ENCODE measurements around the gene ARL5C. TPM values are rescaled to one million over a fixed set of nuclear protein-coding genes. Genes with fewer than 3 reads are reported as not detected.

ARL5C gene
- total RNA-seq, 2 donors from 2014 or later, result 0.27 TPM; not detected in 1

GRCh38 chr17:39143552-39144093, 22.3 kb downstream of the ARL5C start:
- ATAC-seq (ENCODE audit: insufficient number of reproducible peaks, low FRiP score, low read depth) (no peak), DNase-seq (ENCODE audit: low spot score) (no peak)
- no peak overlapping the region for H3K4me3 ChIP-seq
- no peak overlapping the region for H3K27ac ChIP-seq
- TF ChIP-seq, protein P1, sequence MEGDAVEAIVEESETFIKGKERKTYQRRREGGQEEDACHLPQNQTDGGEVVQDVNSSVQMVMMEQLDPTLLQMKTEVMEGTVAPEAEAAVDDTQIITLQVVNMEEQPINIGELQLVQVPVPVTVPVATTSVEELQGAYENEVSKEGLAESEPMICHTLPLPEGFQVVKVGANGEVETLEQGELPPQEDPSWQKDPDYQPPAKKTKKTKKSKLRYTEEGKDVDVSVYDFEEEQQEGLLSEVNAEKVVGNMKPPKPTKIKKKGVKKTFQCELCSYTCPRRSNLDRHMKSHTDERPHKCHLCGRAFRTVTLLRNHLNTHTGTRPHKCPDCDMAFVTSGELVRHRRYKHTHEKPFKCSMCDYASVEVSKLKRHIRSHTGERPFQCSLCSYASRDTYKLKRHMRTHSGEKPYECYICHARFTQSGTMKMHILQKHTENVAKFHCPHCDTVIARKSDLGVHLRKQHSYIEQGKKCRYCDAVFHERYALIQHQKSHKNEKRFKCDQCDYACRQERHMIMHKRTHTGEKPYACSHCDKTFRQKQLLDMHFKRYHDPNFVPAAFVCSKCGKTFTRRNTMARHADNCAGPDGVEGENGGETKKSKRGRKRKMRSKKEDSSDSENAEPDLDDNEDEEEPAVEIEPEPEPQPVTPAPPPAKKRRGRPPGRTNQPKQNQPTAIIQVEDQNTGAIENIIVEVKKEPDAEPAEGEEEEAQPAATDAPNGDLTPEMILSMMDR (IDR thresholded peaks at IDR 0.05), result no peak
- no peaks in the 10 kb centered on the region for H3K36me3 ChIP-seq
- no peaks in the 10 kb centered on the region for H3K27me3 ChIP-seq (replicated peaks; ENCODE audit: insufficient read depth)
- H3K9me3 ChIP-seq, result no peaks in the 10 kb centered on the region
- H3K4me1 ChIP-seq (ENCODE audit: control insufficient read depth in 1 of 2, low read depth in 2 of 2), result no peaks in the 10 kb centered on the region

GRCh38 chr17:39141915-39142664, 23.9 kb downstream of the ARL5C start:
- TF ChIP-seq, protein P1 (IDR thresholded peaks at IDR 0.05), result no peak
- no peaks in the 10 kb centered on the region for H3K9me3 ChIP-seq
- no peak for DNase-seq (ENCODE audit: low spot score)

DNA sequence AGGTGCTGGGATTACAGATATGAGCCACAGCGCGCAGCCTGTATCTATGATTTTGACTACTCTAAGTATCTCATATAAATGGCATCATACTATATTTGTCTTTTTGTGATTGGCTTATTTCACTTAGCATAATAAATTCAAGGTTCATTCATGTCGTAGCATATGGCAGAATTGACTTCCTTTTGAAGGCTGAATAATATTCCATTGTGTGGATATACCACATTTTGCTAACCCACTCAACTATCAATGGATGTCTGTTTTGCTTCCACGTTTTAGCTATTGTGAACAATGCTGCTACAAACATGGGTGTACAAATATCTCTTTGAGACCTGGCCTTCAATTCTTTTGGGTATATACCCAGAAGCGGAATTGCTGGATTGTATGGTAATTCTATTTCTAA, 24.7 kb downstream of the ARL5C start:
- Histone ChIP-seq H3K27me3 (replicated peaks; ENCODE audit: insufficient read depth) (no peaks in the 10 kb centered on the region), H3K9me3 (no peaks in the 10 kb centered on the region), H3K4me3 (no peak overlapping the region), H3K36me3 (no peaks in the 10 kb centered on the region), H3K4me1 (ENCODE audit: control insufficient read depth in 1 of 2, low read depth in 2 of 2) (no peaks in the 10 kb centered on the region), H3K27ac (no peak overlapping the region)
- no peak for ATAC-seq (ENCODE audit: insufficient number of reproducible peaks, low FRiP score, low read depth)
- TF ChIP-seq, protein P1 (IDR thresholded peaks at IDR 0.05), result no peak
- no peak for DNase-seq (ENCODE audit: low spot score)

More at GRCh38 chr17:39141915-39142664, 23.9 kb downstream of the ARL5C start:
- Histone ChIP-seq H3K4me1 (ENCODE audit: control insufficient read depth in 1 of 2, low read depth in 2 of 2) (no peaks in the 10 kb centered on the region), H3K27me3 (replicated peaks; ENCODE audit: insufficient read depth) (no peaks in the 10 kb centered on the region), H3K36me3 (no peaks in the 10 kb centered on the region), H3K4me3 (no peak overlapping the region), H3K27ac (no peak overlapping the region)
- ATAC-seq (ENCODE audit: insufficient number of reproducible peaks, low FRiP score, low read depth), result no peak

- TF ChIP-seq, protein P1 (IDR thresholded peaks at IDR 0.05), result no peak
- H3K36me3 ChIP-seq, result no peaks in the 10 kb centered on the region
- no peak for DNase-seq (ENCODE audit: low spot score)
- H3K27ac ChIP-seq, result no peak overlapping the region
- no peak for ATAC-seq (ENCODE audit: insufficient number of reproducible peaks, low FRiP score, low read depth)
- H3K4me1 ChIP-seq (ENCODE audit: control insufficient read depth in 1 of 2, low read depth in 2 of 2), result no peaks in the 10 kb centered on the region
- H3K4me3 ChIP-seq, result no peak overlapping the region
- no peaks in the 10 kb centered on the region for H3K9me3 ChIP-seq
- no peaks in the 10 kb centered on the region for H3K27me3 ChIP-seq (replicated peaks; ENCODE audit: insufficient read depth)
Observed at GRCh38 chr17:39139561-39139960, 26.4 kb downstream of the ARL5C start.

- TF ChIP-seq, protein P1 (IDR thresholded peaks at IDR 0.05), result no peak
- Histone ChIP-seq H3K27me3 (replicated peaks; ENCODE audit: insufficient read depth) (no peaks in the 10 kb centered on the region), H3K27ac (no peak overlapping the region), H3K9me3 (no peaks in the 10 kb centered on the region), H3K36me3 (no peaks in the 10 kb centered on the region), H3K4me1 (ENCODE audit: control insufficient read depth in 1 of 2, low read depth in 2 of 2) (no peaks in the 10 kb centered on the region), H3K4me3 (no peak overlapping the region)
- DNase-seq (ENCODE audit: low spot score), result no peak
- ATAC-seq (ENCODE audit: insufficient number of reproducible peaks, low FRiP score, low read depth), result no peak
Observed at GRCh38 chr17:39139161-39139511, 26.8 kb downstream of the ARL5C start.

All from thoracic aorta (tissue), 2 donors.